Measurements from ENCODE around the gene STT3B. TPM values are rescaled to one million over a fixed set of nuclear protein-coding genes. Genes with fewer than 3 reads are reported as not detected.

STT3B gene
- total and polyA plus RNA-seq, 2 of the 4 experiments (the other 2 are of a cell fraction), result 45.5 to 86.4 TPM

- no peak overlapping the region for H2BK20ac ChIP-seq (ENCODE audit: low read depth, low read length)
- POLR2A ChIA-PET (ENCODE audit: unreplicated experiment), result no interaction called here
These were observed 92.6 kb downstream of the STT3B start for GRCh38 chr3:31625358-31625757.

More at GRCh38 chr3:31625358-31625757, 92.6 kb downstream of the STT3B start:
- Histone ChIP-seq H2AK5ac (ENCODE audit: low read depth, low read length) (no peak overlapping the region), H3K4me1 (ENCODE audit: control insufficient read depth, insufficient read depth, low read length) (peaks cover 2% of the 10 kb centered on the region; the same call in 1 of the 2 replicates), H3K4me3 (ENCODE audit: insufficient read depth, low read depth, low read length) (no peak overlapping the region), H3K36me3 (ENCODE audit: control insufficient read depth, insufficient read depth, low read length) (peaks cover 9% of the 10 kb centered on the region; the same call in 1 of the 2 replicates), H3K56ac (ENCODE audit: extremely low read depth, insufficient read depth, low read length) (no peak overlapping the region), H2BK15ac (ENCODE audit: low read depth, low read length) (no peak overlapping the region), H3K18ac (ENCODE audit: low read depth, low read length) (no peak overlapping the region), H4K20me1 (ENCODE audit: insufficient read depth, low read length) (no peaks in the 10 kb centered on the region), H3K27me3 (ENCODE audit: control insufficient read depth, insufficient read depth, low read length) (no peaks in the 10 kb centered on the region), H2AFZ (replicated peaks; ENCODE audit: low read length, poor library complexity) (no peak overlapping the region), H4K5ac (ENCODE audit: low read depth, low read length) (no peak overlapping the region), H4K8ac (ENCODE audit: low read depth in 2 of 2, low read length in 2 of 2) (no peak overlapping the region), H3K14ac (replicated peaks; ENCODE audit: low read depth, low read length) (no peak overlapping the region), H3K9me3 (ENCODE audit: control insufficient read depth, insufficient read depth, low read length) (no peaks in the 10 kb centered on the region), H3K79me1 (ENCODE audit: low read depth in 1 of 2, low read length in 2 of 2) (peaks cover 2 to 7% of the 10 kb centered on the region in 2 experiments; a peak in 3 of 4 replicates), H3K23ac (ENCODE audit: low read depth, low read length) (no peak overlapping the region), H3K9me1 (ENCODE audit: insufficient read depth, low read length) (peaks cover 3% of the 10 kb centered on the region; the same call in 1 of the 2 replicates), H2AK9ac (replicated peaks; ENCODE audit: low read depth, low read length, poor library complexity) (no peak overlapping the region), H3K4ac (ENCODE audit: low read depth, low read length) (no peak overlapping the region), H3K4me2 (ENCODE audit: low read depth, low read length) (no peak overlapping the region), H3K27ac (ENCODE audit: insufficient read depth, low read length) (no peak overlapping the region), H2BK5ac (ENCODE audit: low read depth, low read length, poor library complexity, severe bottlenecking) (no peak overlapping the region), H4K91ac (ENCODE audit: insufficient read depth, low read depth, low read length) (no peak overlapping the region), H2BK120ac (ENCODE audit: low read depth, low read length) (no peak overlapping the region), H3K9ac (ENCODE audit: low read depth, low read length) (no peak overlapping the region)
- CTCF ChIA-PET, result interaction anchor here (1.1 kb wide), 1 partner anchor 11 kb away, joined by 3 read pairs; no protein-coding TSS in a partner anchor
- DNase-seq, result no peak
- dilution Hi-C loops (cut with HindIII; ENCODE audit: low sequenced_read_pairs, unreplicated experiment) (no loop called here), in situ Hi-C loops (cut with MboI; ENCODE audit: low sequenced_read_pairs) (no loop called here), intact Hi-C loops (cut with micrococcal nuclease) (no loop called here)
- no peak for TF ChIP-seq CEBPB (IDR thresholded peaks at IDR 0.05; ENCODE audit: low read depth, low read length)
- ATAC-seq (ENCODE audit: low read depth), result no peak
- WGBS, 2 experiments (ENCODE audit: extremely low coverage in 2 of 2, insufficient read length in 1 of 2), result no CpG with 5 or more reads among the region's 2 CpGs
- no TSS peak for BruUV-seq (replicated peaks)
